NCI-H446 (cell line): Measurements from ENCODE around the gene ATP5F1A.
"Not testable (repeated sequence)": the region's sequence is repeated elsewhere in the genome, so short reads cannot be mapped to it uniquely, and the experiment has no call there.

Experiments used
- DNase-seq, 2 experiments: peaks; one replicate each; lab custom pipeline; 2025; lab: John Stamatoyannopoulos, UW

The ATP5F1A gene

DNA sequence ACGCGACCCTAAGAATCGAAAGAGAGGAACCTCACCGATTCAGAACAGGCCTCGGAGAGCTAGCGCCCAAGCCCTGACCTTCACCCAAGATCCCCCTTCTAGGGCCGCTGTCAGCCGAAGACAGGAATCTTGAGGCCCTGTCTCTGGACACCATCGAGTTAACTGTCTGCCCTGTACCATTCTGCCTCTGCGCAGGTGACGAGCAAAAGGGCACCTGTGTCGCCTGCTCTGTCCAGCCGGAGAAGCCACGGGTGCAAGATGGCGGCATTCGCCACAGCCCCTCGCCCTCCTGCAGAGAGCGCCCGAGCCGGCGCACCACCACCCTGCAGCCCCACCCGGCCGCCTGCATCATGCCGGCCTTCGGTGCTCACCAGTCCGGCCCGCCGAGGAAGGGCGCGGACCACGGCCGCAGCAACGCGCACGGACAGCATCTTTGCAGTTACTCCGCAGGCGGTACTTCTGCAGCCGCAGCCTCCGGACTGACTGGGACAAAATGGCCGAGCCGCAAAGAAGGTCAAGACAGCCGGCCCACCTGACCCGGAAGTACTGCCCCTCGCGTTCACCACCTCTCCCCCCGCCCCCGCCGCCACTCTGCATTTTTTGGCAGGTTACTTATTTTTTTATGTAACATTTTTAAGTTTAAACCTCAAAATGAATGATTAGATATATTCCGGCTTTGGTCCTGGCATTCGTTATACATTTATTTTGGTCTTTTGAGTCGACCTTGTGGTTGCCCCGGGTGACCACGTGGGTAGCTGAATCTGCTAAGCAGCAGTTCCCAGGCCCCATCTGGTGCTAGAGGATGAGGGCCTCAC lies at the start of gene ATP5F1A:
Gene ATP5F1A (minus strand): TSS at position 496 of the 815 bp plus-strand sequence. CDS start 65 bp downstream, at position 431.
- peak; percentile 75 to 84 for DNase-seq

DNA sequence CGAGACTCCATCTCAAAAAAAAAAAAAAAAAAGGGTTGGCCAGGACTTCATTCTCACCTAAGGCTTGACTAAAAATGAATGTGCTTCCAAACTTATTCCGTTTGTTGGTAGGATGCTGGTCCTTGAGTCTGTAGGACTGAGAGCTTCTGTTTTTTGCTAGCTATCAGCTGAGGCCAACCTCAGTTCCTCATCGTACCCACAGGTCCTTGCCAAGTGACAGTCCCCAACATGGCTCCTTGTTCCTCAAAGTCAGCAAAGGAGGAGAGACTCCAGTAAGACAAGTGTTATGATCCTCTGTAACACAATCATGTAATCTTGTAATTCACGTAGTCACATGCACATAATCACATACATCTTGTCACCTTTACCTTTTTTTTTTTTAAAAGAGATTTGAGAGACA lies 43.1 kb upstream of the ATP5F1A start:
- no peak for DNase-seq

DNA sequence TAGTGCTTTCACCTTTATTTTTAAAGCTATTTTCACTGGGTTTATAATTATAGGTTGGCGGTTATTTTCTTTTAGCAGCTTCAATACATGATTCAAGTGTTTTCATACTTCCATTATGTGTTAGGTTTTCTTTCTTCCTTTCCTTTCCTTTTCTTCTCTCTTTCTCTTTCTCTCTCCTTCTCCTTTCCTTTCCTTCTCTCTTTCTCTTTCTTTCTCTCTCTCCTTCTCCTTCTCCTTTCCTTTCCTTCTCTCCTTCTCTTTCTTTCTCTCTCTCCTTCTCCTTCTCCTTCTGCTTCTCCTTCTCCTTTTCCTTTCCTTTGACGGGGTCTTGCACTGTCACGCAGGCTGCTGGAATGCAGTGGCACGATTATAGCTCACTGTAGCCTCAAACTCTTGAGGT lies 42.1 kb upstream of the ATP5F1A start:
- no peak for DNase-seq

DNA sequence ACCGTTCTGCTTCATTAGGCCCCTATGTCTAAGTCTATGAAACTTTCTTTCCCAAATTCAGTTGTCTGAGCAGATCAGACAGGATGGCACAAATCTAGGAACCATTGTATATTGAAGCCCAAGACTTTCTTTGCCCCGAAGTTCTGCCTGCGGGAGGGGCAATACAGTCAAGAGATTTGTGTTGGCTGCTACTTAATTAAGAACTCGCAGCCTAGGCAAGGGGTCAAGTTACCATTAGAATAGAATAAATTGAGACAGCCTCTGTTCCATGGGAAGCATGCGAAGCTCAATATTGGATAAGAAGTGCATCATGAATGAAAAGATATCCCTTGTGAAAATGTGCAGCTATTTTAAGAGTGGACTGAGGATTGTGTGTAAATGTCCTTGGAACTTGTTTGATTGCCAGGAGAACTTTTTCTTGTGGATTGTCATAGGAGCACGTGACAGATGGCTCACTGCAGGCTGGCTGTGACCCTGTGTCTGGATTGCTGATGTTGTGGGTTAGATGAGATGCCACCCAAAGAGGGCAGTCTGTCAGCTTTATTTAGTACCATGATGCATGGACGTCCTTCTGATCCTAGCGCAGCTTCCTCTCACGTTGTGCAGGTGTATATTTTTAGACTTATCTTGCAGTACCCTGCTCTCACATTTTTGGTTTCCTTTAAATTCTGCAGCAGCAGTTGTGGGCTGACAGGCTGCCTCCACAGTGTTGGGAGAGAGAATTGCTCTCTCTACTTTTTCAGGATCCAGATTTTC lies 37.0 kb upstream of the ATP5F1A start:
- DNase-seq: no peak

DNA sequence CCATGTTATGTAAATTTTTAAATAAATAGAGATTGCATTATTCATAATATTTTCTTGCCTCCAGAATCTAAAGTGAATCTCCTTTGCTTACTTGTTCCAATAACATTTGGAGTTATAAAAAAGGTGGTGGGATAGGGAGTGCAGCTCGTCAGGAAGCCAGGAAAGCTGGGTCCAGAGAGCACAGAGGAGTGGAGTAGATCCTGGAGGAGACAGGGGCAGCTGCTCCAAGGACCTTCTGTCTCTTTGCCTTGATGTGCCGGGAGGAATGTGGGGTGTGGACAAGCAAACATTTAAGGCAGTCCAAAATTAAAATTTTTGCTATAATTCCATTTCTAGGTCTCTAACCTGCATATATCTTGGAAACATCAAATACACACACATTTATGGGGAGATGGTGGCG lies 35.4 kb upstream of the ATP5F1A start:
- no peak for DNase-seq

DNA sequence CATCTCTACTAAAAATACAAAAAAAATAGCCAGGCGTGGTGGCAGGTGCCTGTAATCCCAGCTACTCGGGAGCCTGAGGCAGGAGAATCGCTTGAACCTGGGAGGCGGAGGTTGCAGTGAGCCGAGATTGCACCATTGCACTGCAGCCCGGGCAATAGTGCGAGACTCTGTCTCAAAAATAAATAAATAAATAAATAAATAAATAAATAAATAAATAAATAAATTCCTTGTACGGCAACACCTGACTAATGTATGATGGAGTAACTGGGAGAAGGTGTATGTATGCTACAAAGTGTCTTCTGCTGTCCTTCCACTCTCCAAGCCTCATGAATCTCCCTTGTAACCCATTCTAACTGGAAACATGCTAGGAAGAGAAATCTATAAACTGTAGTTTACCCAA lies 32.5 kb upstream of the ATP5F1A start:
- not testable (repeated sequence) for DNase-seq

DNA sequence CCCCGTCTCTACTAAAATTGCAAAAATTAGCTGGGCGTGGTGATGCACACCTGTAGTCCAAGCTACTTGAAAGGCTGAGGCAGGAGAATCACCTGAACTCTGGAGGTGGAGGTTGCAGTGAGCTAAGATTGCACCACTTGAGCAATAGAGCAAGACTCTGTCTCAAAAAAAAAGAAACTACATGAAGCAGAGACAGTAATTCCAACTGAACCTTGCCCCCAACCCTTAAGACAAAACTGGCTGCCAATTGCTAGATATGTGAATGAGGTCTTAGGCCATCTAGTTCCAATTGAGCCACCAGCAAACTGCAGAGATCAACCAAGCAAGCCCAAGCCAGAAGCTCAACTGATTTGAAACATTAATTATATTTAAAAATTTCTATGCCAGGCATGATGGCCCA lies 32.0 kb upstream of the ATP5F1A start:
- DNase-seq: no peak

DNA sequence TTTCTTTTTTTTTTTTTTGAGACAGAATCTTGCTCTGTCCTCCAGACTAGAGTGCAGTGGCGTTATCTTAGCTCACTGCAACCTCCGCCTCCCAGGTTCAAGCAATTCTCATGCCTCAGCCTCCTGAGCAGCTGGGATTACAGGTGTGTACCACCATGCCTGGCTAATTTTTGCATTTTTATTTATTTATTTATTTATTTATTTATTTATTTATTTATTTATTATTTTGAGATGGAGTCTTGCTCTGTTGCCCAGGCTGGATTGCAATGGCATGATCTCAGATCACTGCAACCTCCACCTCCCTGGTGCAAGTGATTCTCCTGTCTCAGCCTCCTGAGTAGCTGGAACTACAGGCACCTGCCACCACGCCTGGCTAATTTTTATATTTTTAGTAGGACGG lies 28.5 kb upstream of the ATP5F1A start:
- not testable (repeated sequence) for DNase-seq

DNA sequence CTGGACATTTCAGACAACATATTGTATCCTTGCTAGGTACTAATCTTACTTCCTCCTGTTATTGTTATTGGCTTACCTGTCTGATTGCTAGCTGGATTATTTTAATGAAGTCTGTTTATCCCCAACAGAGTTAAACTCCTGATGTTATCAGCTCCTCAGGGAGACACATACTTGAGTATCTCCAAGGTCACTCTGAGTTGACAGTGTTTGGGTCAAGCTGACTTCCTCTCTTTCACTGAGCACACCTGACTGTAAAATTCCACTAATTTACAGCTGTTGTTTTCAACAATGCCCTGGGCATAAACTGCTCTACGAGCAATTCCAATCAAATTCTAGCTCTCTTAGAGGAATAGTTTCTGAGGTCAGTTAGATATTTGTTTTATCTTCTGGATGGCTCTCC lies 15.7 kb upstream of the ATP5F1A start:
- no peak for DNase-seq

DNA sequence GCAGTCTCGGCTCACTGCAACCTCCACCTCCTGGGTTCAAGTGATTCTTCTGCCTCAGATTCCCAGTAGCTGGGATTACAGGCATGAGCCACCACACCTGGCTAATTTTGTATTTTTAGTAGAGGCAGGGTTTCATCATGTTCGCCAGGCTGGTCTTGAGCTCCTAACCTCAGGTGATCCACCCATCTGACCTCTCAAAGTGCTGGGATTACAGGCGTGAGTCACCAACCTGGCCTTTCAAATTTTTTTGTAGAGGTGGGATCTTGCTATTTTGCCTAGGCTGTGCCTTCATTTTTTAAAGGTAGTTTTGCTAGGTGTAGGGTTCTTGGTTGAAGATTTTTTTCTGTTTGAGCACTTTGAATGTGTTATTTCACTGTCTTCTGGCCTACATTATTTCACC lies 12.3 kb upstream of the ATP5F1A start:
- no peak for DNase-seq

DNA sequence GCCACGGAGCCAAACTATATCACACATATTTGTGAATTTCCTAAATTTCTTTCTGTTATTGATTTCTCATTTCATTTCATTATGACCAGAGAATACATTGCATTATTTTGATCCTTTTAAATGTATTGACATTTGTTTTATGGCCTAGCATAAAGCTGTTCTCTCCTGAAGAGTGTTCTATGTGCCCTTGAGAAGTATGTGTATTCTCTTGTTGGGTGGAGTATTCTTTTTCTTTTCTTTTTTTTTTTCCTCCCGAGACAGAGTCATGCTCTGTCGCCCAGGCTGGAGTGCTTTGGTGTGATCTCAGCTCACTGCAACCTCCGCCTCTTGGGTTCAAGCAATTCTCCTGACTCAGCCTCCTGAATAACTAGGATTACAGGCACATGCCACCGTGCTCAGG lies 11.3 kb upstream of the ATP5F1A start:
- no peak for DNase-seq

DNA sequence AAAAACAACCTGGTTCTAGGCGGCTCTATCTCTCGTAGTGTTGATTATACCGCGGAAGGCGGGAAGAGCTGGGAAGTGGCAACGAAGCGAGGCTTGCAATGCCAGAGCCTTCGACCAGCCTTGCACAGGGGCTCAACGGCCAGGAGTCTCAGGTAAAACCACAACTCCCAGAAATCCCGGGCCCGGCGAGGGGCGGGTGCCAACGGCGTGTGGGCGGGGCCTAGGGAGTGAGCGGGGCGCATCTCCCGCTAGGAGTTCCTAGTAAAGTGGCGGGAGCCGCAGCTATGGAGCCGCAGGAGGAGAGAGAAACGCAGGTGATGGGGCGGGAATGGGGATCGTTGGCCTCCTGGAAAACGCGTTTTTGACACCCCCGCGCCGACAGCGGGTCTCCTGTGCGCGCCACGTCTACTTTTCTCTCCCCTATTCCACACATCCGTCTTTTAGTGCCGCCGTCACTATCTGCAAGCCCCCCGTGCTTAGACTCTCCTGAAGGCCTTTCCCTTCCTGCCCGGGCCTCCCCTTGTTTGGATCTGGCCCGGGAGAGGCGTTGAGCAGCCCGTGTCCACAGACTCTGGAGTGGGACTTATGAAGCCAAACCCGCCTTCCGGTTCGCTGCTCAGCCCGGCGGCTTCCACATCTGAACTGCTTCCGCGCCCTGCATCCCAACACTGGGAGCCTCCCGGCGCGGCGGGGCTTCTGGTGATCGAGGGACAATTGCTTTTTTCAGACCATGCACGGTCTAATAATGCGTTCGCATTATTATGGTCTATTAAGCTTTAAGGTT lies 6.2 kb upstream of the ATP5F1A start, which contains the start of gene HAUS1:
Gene HAUS1 (plus strand): TSS at position 258 of the 784 bp plus-strand sequence. CDS start 27 bp downstream, at position 285.
- peak; percentile 75 to 94 for DNase-seq

DNA sequence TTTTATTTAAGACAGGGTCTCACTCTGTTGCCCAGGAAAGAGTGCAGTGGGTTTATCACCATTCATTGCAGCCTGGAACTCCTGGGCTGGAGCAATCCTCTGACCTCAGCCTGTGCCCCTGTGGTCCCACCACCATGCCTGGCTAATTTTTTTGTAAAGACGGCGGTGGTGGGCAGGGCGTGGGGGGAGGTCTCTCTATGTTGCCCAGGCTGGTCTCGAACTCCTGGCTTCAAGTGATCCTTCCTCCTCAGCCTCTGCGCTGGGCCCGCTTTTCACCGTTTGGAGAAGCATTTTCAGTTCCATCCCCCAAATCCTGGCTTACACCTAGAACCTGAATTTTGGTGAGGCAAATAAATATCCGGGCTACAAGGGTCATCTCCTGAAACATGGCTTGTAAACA lies 1.4 kb upstream of the ATP5F1A start:
- no peak for DNase-seq

DNA sequence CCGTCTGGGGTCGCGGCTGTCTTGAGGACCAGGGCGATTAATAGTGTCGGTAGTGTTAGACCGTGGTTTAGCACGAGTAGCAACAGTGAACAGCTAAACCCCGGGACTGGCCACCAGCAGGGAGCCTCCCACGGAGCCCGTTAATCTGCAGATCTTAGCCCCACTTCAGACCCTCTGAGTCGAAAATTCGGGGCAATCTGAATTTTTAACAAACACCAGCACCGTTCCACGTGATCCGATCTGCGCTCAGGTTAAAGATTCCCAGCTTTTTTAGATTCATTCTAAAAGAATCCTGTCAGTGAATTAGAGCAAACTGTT lies 479 bp upstream of the ATP5F1A start:
- no peak for DNase-seq

DNA sequence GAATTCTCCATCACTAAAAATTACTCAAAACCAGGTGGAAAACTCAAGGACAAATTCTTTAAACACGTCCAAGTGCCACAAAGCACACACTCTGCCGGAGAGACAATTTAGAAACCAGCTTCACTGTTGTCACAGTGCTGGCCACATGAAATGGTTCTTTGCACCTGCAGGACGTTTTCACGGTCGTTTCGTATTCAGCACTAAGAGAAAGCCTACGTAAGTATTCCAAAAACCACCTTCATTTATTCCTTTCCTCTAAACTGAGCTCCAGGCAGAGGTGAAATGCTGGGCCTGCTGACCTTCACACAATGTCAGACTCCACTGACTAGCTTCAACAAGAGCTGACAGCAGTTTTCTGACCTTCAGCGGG lies 680 bp downstream of the ATP5F1A start:
- DNase-seq: no peak

DNA sequence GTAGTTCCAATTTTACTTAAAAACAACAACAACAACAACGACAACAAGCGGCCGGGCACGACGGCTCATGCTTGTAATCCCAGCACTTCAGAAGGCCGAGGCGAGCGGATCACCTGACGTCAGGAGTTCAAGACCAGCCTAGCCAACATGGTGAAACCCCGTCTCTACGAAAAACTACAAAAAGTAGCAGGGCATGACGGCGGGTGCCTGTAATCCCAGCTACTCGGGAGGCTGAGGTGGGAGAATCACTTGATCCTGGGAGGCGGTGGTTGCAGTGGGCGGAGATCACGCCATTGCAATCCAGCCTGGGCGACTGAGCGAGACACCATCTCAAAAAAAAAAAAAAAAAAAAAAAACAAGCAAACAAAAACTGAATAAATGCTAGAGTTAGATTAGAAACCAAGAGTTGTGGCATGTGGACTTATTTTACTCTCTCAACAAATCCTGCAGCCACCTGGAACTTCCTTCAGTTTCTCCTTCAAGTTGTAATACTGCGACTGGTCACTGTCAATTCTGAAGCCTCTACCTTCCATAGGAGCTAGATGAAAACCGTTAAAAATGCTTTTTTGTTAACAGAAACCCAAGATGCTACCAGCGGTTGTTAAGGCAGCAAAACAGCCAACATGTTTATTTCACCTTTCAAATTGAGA lies 1.3 kb downstream of the ATP5F1A start:
- no peak for DNase-seq

DNA sequence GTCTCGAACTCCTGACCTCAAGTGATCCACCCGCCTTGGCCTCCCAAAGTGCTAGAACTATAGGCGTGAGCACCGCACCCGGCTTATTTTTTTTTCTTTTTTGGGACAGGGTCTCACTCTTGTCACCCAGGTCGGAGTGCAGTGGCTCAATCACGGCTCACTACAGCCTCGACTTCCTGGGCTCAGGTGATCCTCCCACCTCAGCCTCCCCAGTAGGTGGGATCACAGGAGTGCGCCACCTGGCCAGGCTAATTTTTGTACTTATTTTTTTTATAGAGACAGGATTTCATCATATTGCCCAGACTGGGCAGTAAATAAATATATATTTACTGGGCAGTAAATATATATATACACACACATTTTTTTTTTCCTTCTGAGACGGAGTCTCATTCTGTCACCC lies 2.6 kb downstream of the ATP5F1A start:
- DNase-seq: no peak

DNA sequence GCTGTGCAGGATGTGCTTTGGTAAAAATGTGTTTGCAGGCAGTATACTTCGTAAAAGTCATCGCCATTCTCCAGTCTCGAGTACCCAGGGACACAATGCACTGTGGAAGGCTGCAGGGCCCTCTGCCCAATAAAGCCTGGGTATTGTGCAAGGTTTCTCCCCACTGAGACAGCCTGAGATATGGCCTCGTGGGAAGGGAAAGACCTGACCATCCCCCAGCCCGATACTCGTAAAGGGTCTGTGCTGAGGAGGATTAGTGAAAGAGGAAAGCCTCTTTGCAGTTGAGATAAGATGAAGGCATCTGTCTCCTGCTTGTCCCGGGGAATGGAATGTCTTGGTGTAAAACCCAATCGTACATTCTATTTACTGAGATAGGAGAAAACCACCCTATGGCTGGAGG lies 9.6 kb downstream of the ATP5F1A start:
- DNase-seq: not testable (repeated sequence)

DNA sequence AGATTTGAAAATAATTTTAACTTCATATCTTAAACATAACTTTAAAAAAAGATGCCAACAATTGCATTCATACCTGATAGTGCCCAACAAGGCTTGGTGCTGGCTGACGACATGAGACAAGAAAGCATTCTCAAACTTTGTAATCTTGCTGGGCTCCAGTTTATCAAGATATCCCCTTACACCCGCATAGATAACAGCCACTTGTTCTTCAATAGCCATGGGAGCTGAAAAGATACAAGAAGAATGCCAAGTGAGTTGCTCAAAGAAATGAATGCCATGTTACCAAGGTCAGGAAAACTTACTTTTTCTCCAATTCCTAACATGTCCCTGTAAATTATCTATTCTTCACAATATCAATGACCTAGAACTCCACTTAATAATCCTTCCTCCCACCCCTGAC lies 13.7 kb downstream of the ATP5F1A start:
- no peak for DNase-seq

DNA sequence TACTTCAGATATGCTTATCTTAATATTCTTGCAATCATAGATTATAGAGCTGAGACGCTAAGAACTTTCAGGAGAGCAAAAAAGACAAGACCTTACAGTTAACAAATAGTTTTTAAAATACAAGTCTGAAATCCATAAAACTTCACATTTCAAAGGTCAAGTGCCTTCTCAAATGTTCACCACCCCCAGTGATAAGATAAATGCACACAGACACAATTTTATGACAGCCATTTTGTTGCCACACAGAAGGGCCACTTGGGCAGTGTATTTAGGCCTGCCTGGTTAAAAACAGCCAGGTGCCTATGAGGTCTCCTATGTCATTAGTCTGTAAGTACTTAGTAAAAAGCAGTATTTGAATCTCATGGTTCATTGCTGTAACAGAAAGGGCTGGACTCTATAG lies 17.9 kb downstream of the ATP5F1A start:
- DNase-seq: no peak

DNA sequence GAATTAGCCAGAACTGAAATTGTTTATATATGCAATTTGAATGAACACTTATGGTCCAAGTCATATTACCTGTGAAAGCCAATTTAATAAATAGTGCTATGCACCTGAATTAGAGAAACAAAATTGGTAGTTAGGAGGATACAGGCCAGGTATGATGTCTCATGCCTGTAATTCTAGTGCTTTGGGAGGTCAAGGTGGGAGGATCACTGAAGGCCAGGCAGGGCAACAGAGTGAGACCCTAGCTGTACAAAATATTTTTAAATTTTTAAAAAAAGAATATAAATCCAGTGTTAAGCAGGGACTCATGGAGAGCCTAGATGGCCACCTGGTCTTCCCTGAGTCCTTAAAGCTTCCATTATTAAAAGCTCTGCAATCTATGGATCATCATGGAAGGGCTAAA lies 18.8 kb downstream of the ATP5F1A start:
- DNase-seq: no peak
